Sigmoid colon (tissue), 7 donors: ENCODE measurements around the gene MIB2. TPM values are rescaled to one million over a fixed set of nuclear protein-coding genes. Genes with fewer than 3 reads are reported as not detected.

Source experiments
- DNase-seq: peaks from one replicate; pipeline ENCODE4 v3.0.0-alpha.2; 2019
- H3K27ac ChIP-seq, 4 donors: fragments of 200-600 bp; sonication (generic); one replicate each; pipeline ENCODE4 v1.5.1; 2016 to 2019; ENCODE audit warnings: mild to moderate bottlenecking in 1 of 4
- H3K27me3 ChIP-seq, 3 donors: fragments of 200-600 bp; sonication (generic); one replicate each; pipeline ENCODE4 v1.5.1; 2019; ENCODE audit warnings: mild to moderate bottlenecking in 1 of 3
- H3K36me3 ChIP-seq, 4 donors: fragments of 200-600 bp; sonication (generic); one replicate each; pipeline ENCODE4 v1.5.1; 2016 to 2019
- H3K4me1 ChIP-seq, 4 donors: fragments of 200-600 bp; sonication (generic); one replicate each; pipeline ENCODE4 v1.5.1; 2017 to 2019
- H3K4me3 ChIP-seq, 4 donors: fragments of 200-600 bp; sonication (generic); one replicate each; pipeline ENCODE4 v1.5.1; 2017 to 2019; ENCODE audit warnings: mild to moderate bottlenecking in 2 of 4, moderate library complexity in 1 of 4
- H3K9me3 ChIP-seq, 4 donors: fragments of 200-600 bp in 3 of 4; sonication (generic) in 3 of 4; one replicate each; pipeline versions ENCODE4 v1.5.1 to v1.6.1; 2013 to 2019
- EP300 ChIP-seq, 4 donors: sonication (generic); formaldehyde crosslinking; IDR thresholded peaks; one replicate each; pipeline ENCODE4 v1.6.1; 2017; ENCODE audit warnings: antibody characterized with exemption in 4 of 4
- POLR2A ChIP-seq, 2 donors: fragments of 450-650 bp; IDR thresholded peaks; one replicate each; pipeline ENCODE4 v1.6.1; 2016; ENCODE audit warnings: antibody characterized with exemption in 2 of 2, mild to moderate bottlenecking in 2 of 2, moderate library complexity in 2 of 2
- POLR2AphosphoS5 ChIP-seq, 4 donors: sonication (generic); formaldehyde crosslinking; IDR thresholded peaks; one replicate each; pipeline ENCODE4 v1.6.1; 2017; ENCODE audit warnings: antibody characterized with exemption in 4 of 4
- WGBS, 2 donors: extraction: QIAGEN DNeasy Blood & Tissue Kit; methylation state at CpG; one replicate each; pipeline ENCODE4 v1.1.7; 2013; 5-methylcytosine and 5-hydroxymethylcytosine counted together
- intact Hi-C: fragments of 100-400 bp; cut with DNase I; formaldehyde crosslinking; loops from one replicate; pipeline ENCODE4 v1.15.1; 2023
- polyA plus RNA-seq, 3 donors: library from polyadenylated mRNA; stranded (reverse); fragments of 200-250 nt; gene quantifications; one replicate each; pipeline ENCODE4 v1.2.3, GENCODE V29; 2013
- total RNA-seq, 4 donors: library from RNA; depleted of rRNA; stranded (reverse); fragments of >200 nt; gene quantifications; one replicate each; pipeline ENCODE4 v1.1.0, GENCODE V29; 2016
- TF ChIP-seq, protein P1 (sequence below), 4 experiments: fragments of 450-650 bp in 3 of 4; fragments of 200-600 bp in 1 of 4; IDR thresholded peaks; one replicate each; pipeline ENCODE4 v1.5.1; 2016 to 2019; ENCODE audit warnings: antibody characterized with exemption in 4 of 4, mild to moderate bottlenecking in 3 of 4, moderate library complexity in 2 of 4
- donor health status: healthy with polysubstance abuse.
- donor health status: Bipolar disorder and iron deficiency.
- donor health status: healthy.

MIB2 gene
- total and polyA plus RNA-seq, 7 donors = 24.6 to 95.3 (median 37.1) TPM

DNA sequence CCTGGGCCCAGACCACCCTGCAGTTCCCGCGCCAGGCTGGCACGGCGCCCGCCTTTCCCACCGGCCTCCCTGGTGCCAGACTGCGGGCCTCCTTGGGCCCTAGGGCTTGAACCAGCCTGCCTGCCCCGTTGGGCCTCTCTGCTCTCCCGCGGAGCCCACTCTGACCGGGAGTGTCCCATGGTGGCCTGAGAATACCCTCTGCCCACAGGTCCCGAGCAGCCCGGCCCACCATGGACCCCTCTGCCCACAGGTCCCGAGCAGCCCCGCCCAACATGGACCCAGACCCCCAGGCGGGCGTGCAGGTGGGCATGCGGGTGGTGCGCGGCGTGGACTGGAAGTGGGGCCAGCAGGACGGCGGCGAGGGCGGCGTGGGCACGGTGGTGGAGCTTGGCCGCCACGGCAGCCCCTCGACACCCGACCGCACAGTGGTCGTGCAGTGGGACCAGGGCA lies 7.9 kb downstream of the MIB2 start:
- 96% methylated on average over 33 of the region's 33 CpGs for WGBS, 2 donors
- intact Hi-C loops = no loop called here
- Histone ChIP-seq H3K27ac (no peak overlapping the region), H3K9me3 (no peaks in the 10 kb centered on the region), H3K27me3 (no peaks in the 10 kb centered on the region), H3K4me1 (no peaks in the 10 kb centered on the region), H3K4me3 (no peak overlapping the region), H3K36me3 (peaks cover under 1 to 39% (median 6%) of the 10 kb centered on the region in 4 donors)
- no peak for TF ChIP-seq POLR2AphosphoS5 (IDR thresholded peaks at IDR 0.05)
- TF ChIP-seq, protein P1, sequence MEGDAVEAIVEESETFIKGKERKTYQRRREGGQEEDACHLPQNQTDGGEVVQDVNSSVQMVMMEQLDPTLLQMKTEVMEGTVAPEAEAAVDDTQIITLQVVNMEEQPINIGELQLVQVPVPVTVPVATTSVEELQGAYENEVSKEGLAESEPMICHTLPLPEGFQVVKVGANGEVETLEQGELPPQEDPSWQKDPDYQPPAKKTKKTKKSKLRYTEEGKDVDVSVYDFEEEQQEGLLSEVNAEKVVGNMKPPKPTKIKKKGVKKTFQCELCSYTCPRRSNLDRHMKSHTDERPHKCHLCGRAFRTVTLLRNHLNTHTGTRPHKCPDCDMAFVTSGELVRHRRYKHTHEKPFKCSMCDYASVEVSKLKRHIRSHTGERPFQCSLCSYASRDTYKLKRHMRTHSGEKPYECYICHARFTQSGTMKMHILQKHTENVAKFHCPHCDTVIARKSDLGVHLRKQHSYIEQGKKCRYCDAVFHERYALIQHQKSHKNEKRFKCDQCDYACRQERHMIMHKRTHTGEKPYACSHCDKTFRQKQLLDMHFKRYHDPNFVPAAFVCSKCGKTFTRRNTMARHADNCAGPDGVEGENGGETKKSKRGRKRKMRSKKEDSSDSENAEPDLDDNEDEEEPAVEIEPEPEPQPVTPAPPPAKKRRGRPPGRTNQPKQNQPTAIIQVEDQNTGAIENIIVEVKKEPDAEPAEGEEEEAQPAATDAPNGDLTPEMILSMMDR (IDR thresholded peaks at IDR 0.05) = no peak
- no peak for TF ChIP-seq POLR2A (IDR thresholded peaks at IDR 0.05)
- no peak for TF ChIP-seq EP300 (IDR thresholded peaks at IDR 0.05)
- no peak for DNase-seq

DNA sequence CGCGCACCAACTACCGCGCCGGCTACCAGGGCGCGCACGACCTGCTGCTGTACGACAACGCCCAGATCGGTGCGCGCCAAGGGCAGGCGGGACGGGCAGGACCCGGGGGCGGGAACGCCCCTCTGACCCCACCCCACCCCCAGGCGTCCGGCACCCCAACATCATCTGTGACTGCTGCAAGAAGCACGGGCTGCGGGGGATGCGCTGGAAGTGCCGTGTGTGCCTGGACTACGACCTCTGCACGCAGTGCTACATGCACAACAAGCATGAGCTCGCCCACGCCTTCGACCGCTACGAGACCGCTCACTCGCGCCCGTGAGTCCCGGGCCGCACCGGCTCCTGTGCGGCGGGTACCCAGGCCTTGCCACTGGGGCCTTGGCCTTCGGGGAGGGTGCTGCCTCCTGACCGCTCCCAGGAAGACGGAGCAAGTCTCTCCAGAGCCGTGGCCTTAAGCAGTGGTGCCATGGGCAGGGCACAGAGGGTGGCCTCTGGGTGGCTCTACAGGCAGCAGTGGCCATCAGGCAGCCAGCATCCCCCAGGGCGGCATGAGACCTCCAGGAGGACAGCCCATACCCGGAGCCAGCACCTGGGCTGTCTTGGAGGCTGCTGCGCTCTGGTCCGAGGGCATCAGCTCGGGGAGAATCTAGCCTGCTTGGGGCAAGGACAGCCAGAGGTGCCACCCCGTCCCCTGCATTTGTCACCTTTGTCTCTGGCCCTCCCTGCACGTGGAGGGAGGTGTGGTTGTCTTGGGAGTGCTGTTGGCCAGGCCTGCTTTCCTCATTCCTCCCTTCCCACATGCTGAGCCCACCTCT lies 8.5 kb downstream of the MIB2 start:
- 94 to 95% methylated on average over 51 of the region's 51 CpGs for WGBS, 2 donors
- Histone ChIP-seq H3K9me3 (no peaks in the 10 kb centered on the region), H3K27me3 (peaks cover 0 to 5% (median 1%) of the 10 kb centered on the region in 3 donors), H3K4me1 (no peaks in the 10 kb centered on the region), H3K27ac (no peak overlapping the region), H3K36me3 (peaks cover 0 to 38% (median 8%) of the 10 kb centered on the region in 4 donors), H3K4me3 (no peak overlapping the region)
- intact Hi-C loops = no loop called here
- no peak for TF ChIP-seq POLR2AphosphoS5 (IDR thresholded peaks at IDR 0.05)
- no peak for TF ChIP-seq POLR2A (IDR thresholded peaks at IDR 0.05)
- TF ChIP-seq EP300 (IDR thresholded peaks at IDR 0.05) = no peak
- TF ChIP-seq, protein P1 (IDR thresholded peaks at IDR 0.05) = no peak
- no peak for DNase-seq

DNA sequence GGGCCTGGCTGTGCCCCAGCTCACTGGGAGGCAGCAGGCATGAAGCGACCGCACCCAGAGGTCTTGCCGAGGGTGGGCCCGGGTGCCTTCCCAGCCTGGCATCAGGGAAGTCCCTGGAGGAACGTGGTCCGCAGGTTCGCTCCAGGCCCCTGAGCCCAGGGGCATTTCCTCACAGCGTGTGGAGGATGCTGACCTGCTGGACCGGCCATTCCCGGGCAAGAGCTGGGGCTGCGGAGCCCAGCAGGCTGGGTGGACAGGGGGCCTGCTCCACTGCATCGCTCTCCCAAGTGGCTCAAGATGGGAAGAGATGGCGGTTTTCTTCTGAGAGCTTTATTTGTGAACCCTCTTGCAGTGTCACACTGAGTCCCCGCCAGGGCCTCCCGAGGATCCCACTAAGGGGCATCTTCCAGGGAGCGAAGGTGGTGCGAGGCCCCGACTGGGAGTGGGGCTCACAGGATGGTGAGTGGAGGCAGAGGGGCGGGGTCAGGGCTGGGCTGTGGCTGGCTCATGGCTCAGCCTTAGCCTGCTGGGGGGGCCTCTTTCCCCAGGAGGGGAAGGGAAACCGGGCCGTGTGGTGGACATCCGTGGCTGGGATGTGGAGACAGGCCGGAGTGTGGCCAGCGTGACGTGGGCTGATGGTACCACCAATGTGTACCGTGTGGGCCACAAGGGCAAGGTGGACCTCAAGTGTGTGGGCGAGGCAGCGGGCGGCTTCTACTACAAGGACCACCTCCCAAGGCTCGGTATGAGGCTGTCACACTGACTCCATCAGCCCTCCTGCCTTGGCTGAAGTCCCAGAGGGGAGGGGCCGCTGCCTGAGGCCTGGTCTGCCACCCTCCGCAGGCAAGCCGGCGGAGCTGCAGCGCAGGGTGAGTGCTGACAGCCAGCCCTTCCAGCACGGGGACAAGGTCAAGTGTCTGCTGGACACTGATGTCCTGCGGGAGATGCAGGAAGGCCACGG lies 9.4 kb downstream of the MIB2 start:
- no peak for DNase-seq
- Histone ChIP-seq H3K27me3 (peaks cover 0 to 14% (median 10%) of the 10 kb centered on the region in 3 donors), H3K4me3 (no peak overlapping the region), H3K4me1 (no peaks in the 10 kb centered on the region), H3K9me3 (no peaks in the 10 kb centered on the region), H3K36me3 (peaks cover 0 to 43% (median 10%) of the 10 kb centered on the region in 4 donors), H3K27ac (no peak overlapping the region)
- intact Hi-C loops = no loop called here
- no peak for TF ChIP-seq EP300 (IDR thresholded peaks at IDR 0.05)
- no peak for TF ChIP-seq POLR2AphosphoS5 (IDR thresholded peaks at IDR 0.05)
- no peak for TF ChIP-seq POLR2A (IDR thresholded peaks at IDR 0.05)
- TF ChIP-seq, protein P1 (IDR thresholded peaks at IDR 0.05) = no peak
- WGBS, 2 donors = 89 to 90% methylated on average over 38 of the region's 38 CpGs

DNA sequence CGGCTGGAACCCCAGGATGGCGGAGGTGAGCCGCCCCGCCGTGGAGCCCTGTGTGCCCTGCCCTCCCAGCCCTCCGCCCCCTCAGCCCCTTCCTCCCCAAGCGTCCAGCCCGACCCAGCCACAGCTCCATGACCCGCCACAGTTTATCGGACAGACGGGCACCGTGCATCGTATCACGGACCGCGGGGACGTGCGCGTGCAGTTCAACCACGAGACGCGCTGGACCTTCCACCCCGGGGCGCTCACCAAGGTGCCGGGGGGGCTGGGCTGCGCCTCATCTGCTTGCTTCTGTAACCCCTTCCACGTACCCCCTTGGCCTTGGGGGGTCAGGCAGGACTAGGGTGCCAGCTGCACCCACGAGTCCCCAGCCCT lies 10.1 kb downstream of the MIB2 start:
- H3K9me3 ChIP-seq = no peaks in the 10 kb centered on the region
- no peak overlapping the region for H3K4me3 ChIP-seq
- no peak for DNase-seq
- H3K4me1 ChIP-seq = peaks cover 0 to 6% (median 3%) of the 10 kb centered on the region in 4 donors
- H3K27ac ChIP-seq = no peak overlapping the region
- intact Hi-C loops = no loop called here
- TF ChIP-seq, protein P1 (IDR thresholded peaks at IDR 0.05) = no peak
- TF ChIP-seq POLR2A (IDR thresholded peaks at IDR 0.05) (no peak), EP300 (IDR thresholded peaks at IDR 0.05) (no peak), POLR2AphosphoS5 (IDR thresholded peaks at IDR 0.05) (no peak)
- 90 to 94% methylated on average over 28 of the region's 28 CpGs for WGBS, 2 donors
- H3K27me3 ChIP-seq = peaks cover under 1 to 21% (median 17%) of the 10 kb centered on the region in 3 donors
- H3K36me3 ChIP-seq = peaks cover 0 to 43% (median 10%) of the 10 kb centered on the region in 4 donors
